Fibroblast of lung (primary cell): ENCODE measurements around the gene WDR59.

ENCODE experiments used
- EZH2 ChIP-seq: IDR thresholded peaks from 2 replicates; pipeline ENCODE4 v1.5.1; 2012; ENCODE audit warnings: low read length, control low read depth, mild to moderate bottlenecking; ENCODE audit errors: missing control alignments
- TF ChIP-seq, protein P1 (sequence below), 2 donors: IDR thresholded peaks in 1 of 2; conservative IDR thresholded peaks in 1 of 2; 1 replicate in 1 of 2; 2 replicates in 1 of 2; pipeline ENCODE4 v1.5.1; 2011 to 2012; ENCODE audit warnings: low read length in 2 of 2, control low read depth in 1 of 2, inconsistent platforms in 1 of 2, low read depth in 1 of 2, mild to moderate bottlenecking in 1 of 2

DNA sequence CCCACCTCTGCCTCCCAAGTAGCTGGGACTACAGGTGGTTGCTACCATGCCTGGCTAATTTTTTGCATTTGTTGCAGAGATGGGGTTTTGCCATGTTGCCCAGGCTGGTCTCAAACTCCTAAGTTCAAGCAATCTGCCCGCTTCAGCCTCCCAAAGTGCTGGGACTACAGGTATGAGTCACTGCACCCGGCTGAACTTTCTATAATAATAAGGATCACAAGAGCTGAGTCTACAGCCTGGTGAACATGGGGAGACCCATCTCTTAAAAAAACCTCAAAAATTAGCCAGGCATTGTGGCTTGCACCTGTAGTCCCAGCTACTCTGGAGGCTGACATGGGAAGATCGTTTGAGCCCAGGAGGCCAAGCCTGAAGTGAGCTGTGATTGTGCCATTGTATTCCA, 53.5 kb downstream of the WDR59 start:
- TF ChIP-seq, protein P1, sequence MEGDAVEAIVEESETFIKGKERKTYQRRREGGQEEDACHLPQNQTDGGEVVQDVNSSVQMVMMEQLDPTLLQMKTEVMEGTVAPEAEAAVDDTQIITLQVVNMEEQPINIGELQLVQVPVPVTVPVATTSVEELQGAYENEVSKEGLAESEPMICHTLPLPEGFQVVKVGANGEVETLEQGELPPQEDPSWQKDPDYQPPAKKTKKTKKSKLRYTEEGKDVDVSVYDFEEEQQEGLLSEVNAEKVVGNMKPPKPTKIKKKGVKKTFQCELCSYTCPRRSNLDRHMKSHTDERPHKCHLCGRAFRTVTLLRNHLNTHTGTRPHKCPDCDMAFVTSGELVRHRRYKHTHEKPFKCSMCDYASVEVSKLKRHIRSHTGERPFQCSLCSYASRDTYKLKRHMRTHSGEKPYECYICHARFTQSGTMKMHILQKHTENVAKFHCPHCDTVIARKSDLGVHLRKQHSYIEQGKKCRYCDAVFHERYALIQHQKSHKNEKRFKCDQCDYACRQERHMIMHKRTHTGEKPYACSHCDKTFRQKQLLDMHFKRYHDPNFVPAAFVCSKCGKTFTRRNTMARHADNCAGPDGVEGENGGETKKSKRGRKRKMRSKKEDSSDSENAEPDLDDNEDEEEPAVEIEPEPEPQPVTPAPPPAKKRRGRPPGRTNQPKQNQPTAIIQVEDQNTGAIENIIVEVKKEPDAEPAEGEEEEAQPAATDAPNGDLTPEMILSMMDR (conservative IDR thresholded peaks at IDR 0.05 in 1 of 2, IDR thresholded peaks at IDR 0.05 in 1 of 2; ENCODE audit: low read depth in 1 of 2, low read length in 2 of 2): no peak
- TF ChIP-seq EZH2: no peak
